Measurements from ENCODE around the gene ELP5. TPM values are rescaled to one million over a fixed set of nuclear protein-coding genes. Genes with fewer than 3 reads are reported as not detected.
A peak's percentile ranks its signal among the peaks of the same experiment; 100 is the strongest.

The ELP5 gene
- total and polyA plus RNA-seq, 10 of the 15 experiments (the other 5 are each of a cell fraction or from before 2014, with no cell fraction given) = 41.1 to 109 (median 77.5) TPM

GRCh38 chr17:7242717-7243452 lies 9.1 kb upstream of the ELP5 start:
- in situ Hi-C loops (cut with MboI) = no loop called here
- Histone ChIP-seq H3K27ac (ENCODE audit: control insufficient read depth, insufficient read depth) (peak overlapping the region; percentile 67), H4K20me1 (ENCODE audit: control insufficient read depth, insufficient read depth) (no peaks in the 10 kb centered on the region), H3K27me3 (replicated peaks in 1 of 2; ENCODE audit: control insufficient read depth in 2 of 2, insufficient read depth in 2 of 2, low read length in 1 of 2) (no peaks in the 10 kb centered on the region), H3K79me2 (ENCODE audit: control insufficient read depth, insufficient read depth, low read length) (peaks cover 43% of the 10 kb centered on the region), H3K9me3 (replicated peaks; ENCODE audit: control insufficient read depth, insufficient read depth, low read length) (no peaks in the 10 kb centered on the region), H3K4me3 (peak overlapping the region; percentile 83), H2AFZ (ENCODE audit: control insufficient read depth, low read depth, low read length) (peak overlapping the region; percentile 70), H3K4me1 (ENCODE audit: control insufficient read depth, insufficient read depth, low read length) (peaks cover 16% of the 10 kb centered on the region), H3K9ac (ENCODE audit: control insufficient read depth, insufficient read depth, low read length) (peak overlapping the region; percentile 93), H3K36me3 (ENCODE audit: control insufficient read depth in 2 of 2, insufficient read depth in 2 of 2, low read length in 1 of 2) (peaks cover 10 to 19% of the 10 kb centered on the region in 2 experiments; a peak in 3 of 4 replicates), H3K4me2 (ENCODE audit: control insufficient read depth, insufficient read depth) (peak overlapping the region; percentile 88)
- RAD21 ChIA-PET (ENCODE audit: unreplicated experiment) = interaction anchor here (1.0 to 6.3 kb wide), 6 partner anchors 8 to 109 kb away, joined by 3 to 51 read pairs (median 6); partner anchors contain the start of genes ACADVL, ACAP1, CTDNEP1 and DLG4
- WGBS (ENCODE audit: insufficient coverage, insufficient replicate concordance, low lambda C conversion rate, missing lambda C conversion rate) = 9% methylated on average over 49 of the region's 49 CpGs
- POLR2A ChIA-PET = interaction anchor here (0.9 to 7.3 kb wide), 7 partner anchors 7 to 204 kb away, joined by 3 to 99 read pairs (median 8); partner anchors contain the start of genes ACADVL, CTDNEP1, DLG4 and DVL2
- intact Hi-C loops (cut with micrococcal nuclease; ENCODE audit: unreplicated experiment) = loop anchor here (1.0 to 5.0 kb wide), 2 partner anchors 7 to 64 kb away; partner anchors contain the start of gene EIF5A
- CTCF ChIA-PET = interaction anchor here (0.7 to 6.0 kb wide), 3 partner anchors 10 to 197 kb away, joined by 3 to 70 read pairs (median 6); partner anchors contain the start of genes ACADVL and DLG4
- FAIRE-seq (peak; percentile 93), ATAC-seq (peak; percentile 56), DNase-seq (ENCODE audit: low read depth, low spot score) (peak; percentile 81)
- no TSS peak for BruUV-seq (replicated peaks)
- SMC1A ChIA-PET (ENCODE audit: uncharacterized antibody, unreplicated experiment) = interaction anchor here (1.0 to 4.3 kb wide), 5 partner anchors 8 to 94 kb away, joined by 3 to 34 read pairs (median 5); partner anchors contain the start of genes ACADVL, ACAP1, CTDNEP1 and DLG4
- TF ChIP-seq IRF5 (IDR thresholded peaks at IDR 0.05; ENCODE audit: borderline replicate concordance) = no peak
- TF ChIP-seq CREM (IDR thresholded peaks at IDR 0.05; ENCODE audit: low read depth) = peak; percentile 92
- no peak for TF ChIP-seq CEBPB (IDR thresholded peaks at IDR 0.05; ENCODE audit: borderline replicate concordance in 1 of 2, low read depth in 2 of 2, low read length in 2 of 2)
- 0 out of 2 replicates have a peak, but pooled peaks have one; percentile 27 for TF ChIP-seq ELK1 (IDR thresholded peaks at IDR 0.05; ENCODE audit: low read depth, low read length)
- peak; percentile 90 for TF ChIP-seq RUNX3 (IDR thresholded peaks at IDR 0.05; ENCODE audit: low read length)
- TF ChIP-seq RELB (IDR thresholded peaks at IDR 0.05; ENCODE audit: low read depth) = peak; percentile 79
- TF ChIP-seq MYB (IDR thresholded peaks at IDR 0.05; ENCODE audit: borderline replicate concordance, low read depth, low read length) = no peak
- peak; percentile 37; the same call in 1 of the 2 replicates for TF ChIP-seq ZNF24 (IDR thresholded peaks at IDR 0.05)
- TF ChIP-seq PAX5 (IDR thresholded peaks at IDR 0.05; ENCODE audit: borderline replicate concordance, low read depth, low read length) = peak; percentile 55; the same call in 1 of the 2 replicates
- TF ChIP-seq NFIC (IDR thresholded peaks at IDR 0.05; ENCODE audit: low read depth, low read length) = peak; percentile 80; the same call in 1 of the 2 replicates
- peak; percentile 73; the same call in 1 of the 2 replicates for TF ChIP-seq ZBED1 (IDR thresholded peaks at IDR 0.05; ENCODE audit: borderline replicate concordance)
- no peak for TF ChIP-seq HDAC2 (IDR thresholded peaks at IDR 0.05)
- no peak for TF ChIP-seq SUZ12 (IDR thresholded peaks at IDR 0.05; ENCODE audit: unreplicated experiment)
- peak; percentile 98 for TF ChIP-seq USF1 (IDR thresholded peaks at IDR 0.05; ENCODE audit: borderline replicate concordance, extremely low read length, insufficient read depth, low read depth, low read length)
- TF ChIP-seq POLR2A (IDR thresholded peaks at IDR 0.05; ENCODE audit: low read depth, low read length) = peak; percentile 65
- no peak for TF ChIP-seq JUND (IDR thresholded peaks at IDR 0.05; ENCODE audit: low read depth, low read length)
- peak; percentile 82 for TF ChIP-seq RELA (IDR thresholded peaks at IDR 0.05; ENCODE audit: borderline replicate concordance, partially characterized antibody)
